ES-I3 (cell line): Measurements from ENCODE around the gene LEFTY2.
"Not testable (repeated sequence)": the region's sequence is repeated elsewhere in the genome, so short reads cannot be mapped to it uniquely, and the experiment has no call there.

ENCODE experiments used
- H3K36me3 ChIP-seq: 2 replicates; pipeline ENCODE4 v1.6.1; 2013; ENCODE audit warnings: mild to moderate bottlenecking, low read length, control low read depth, moderate library complexity; ENCODE audit not compliant: insufficient read depth
- H3K4me1 ChIP-seq: 2 replicates; pipeline ENCODE4 v1.6.1; 2013; ENCODE audit warnings: mild to moderate bottlenecking, control low read depth, low read length; ENCODE audit not compliant: insufficient read depth
- H3K9ac ChIP-seq: 2 replicates; pipeline ENCODE4 v1.6.1; 2013; ENCODE audit warnings: low read depth, mild to moderate bottlenecking, low read length, moderate library complexity
- H3K9me3 ChIP-seq: 2 replicates; pipeline ENCODE4 v1.6.1; 2013; ENCODE audit warnings: mild to moderate bottlenecking, low read length, moderate library complexity; ENCODE audit not compliant: control insufficient read depth, insufficient read depth

LEFTY2 gene

GRCh38 chr1:225943582-225943981 is 2.6 kb upstream of the LEFTY2 start:
- peaks cover 68% of the 10 kb centered on the region for H3K4me1 ChIP-seq
- H3K9ac ChIP-seq = no peak overlapping the region
- no peaks in the 10 kb centered on the region for H3K36me3 ChIP-seq
- no peaks in the 10 kb centered on the region for H3K9me3 ChIP-seq

- Histone ChIP-seq H3K4me1 (peaks cover 59% of the 10 kb centered on the region), H3K36me3 (no peaks in the 10 kb centered on the region), H3K9me3 (no peaks in the 10 kb centered on the region), H3K9ac (no peak overlapping the region)
Observed at GRCh38 chr1:225942574-225942973, 1.6 kb upstream of the LEFTY2 start.

GRCh38 chr1:225941942-225942222 is 862 bp upstream of the LEFTY2 start:
- Histone ChIP-seq H3K9ac (no peak overlapping the region), H3K36me3 (no peaks in the 10 kb centered on the region), H3K4me1 (peaks cover 54% of the 10 kb centered on the region), H3K9me3 (no peaks in the 10 kb centered on the region)

- Histone ChIP-seq H3K36me3 (no peaks in the 10 kb centered on the region), H3K9ac (no peak overlapping the region), H3K4me1 (peaks cover 42% of the 10 kb centered on the region), H3K9me3 (no peaks in the 10 kb centered on the region)
Observed at GRCh38 chr1:225940385-225941151, 452 bp downstream of the LEFTY2 start.

GRCh38 chr1:225939939-225940310 is 1.1 kb downstream of the LEFTY2 start:
- Histone ChIP-seq H3K4me1 (peaks cover 35% of the 10 kb centered on the region), H3K9ac (peak overlapping the region; percentile 56; the same call in 1 of the 2 replicates)
- not testable (repeated sequence) for H3K9me3 ChIP-seq, H3K36me3 ChIP-seq

- H3K4me1 ChIP-seq = peaks cover 29% of the 10 kb centered on the region
- H3K9ac ChIP-seq = peak overlapping the region; percentile 56; the same call in 1 of the 2 replicates
- not testable (repeated sequence) for H3K9me3 ChIP-seq, H3K36me3 ChIP-seq
Observed at GRCh38 chr1:225939097-225939938, 1.7 kb downstream of the LEFTY2 start.

- peaks cover 16% of the 10 kb centered on the region for H3K4me1 ChIP-seq
- no peaks in the 10 kb centered on the region for H3K36me3 ChIP-seq
- H3K9ac ChIP-seq = no peak overlapping the region
- H3K9me3 ChIP-seq = no peaks in the 10 kb centered on the region
Observed at GRCh38 chr1:225937048-225937968, 3.7 kb downstream of the LEFTY2 start.

GRCh38 chr1:225936523-225936922 is 4.5 kb downstream of the LEFTY2 start:
- H3K9ac ChIP-seq = no peak overlapping the region
- H3K4me1 ChIP-seq = peaks cover 10% of the 10 kb centered on the region
- no peaks in the 10 kb centered on the region for H3K9me3 ChIP-seq
- H3K36me3 ChIP-seq = no peaks in the 10 kb centered on the region

GRCh38 chr1:225936086-225936485 is 4.9 kb downstream of the LEFTY2 start:
- not testable (repeated sequence) for H3K9me3 ChIP-seq, H3K36me3 ChIP-seq, H3K4me1 ChIP-seq, H3K9ac ChIP-seq

GRCh38 chr1:225934711-225935110 is 6.3 kb downstream of the LEFTY2 start:
- H3K9ac ChIP-seq = no peak overlapping the region
- no peaks in the 10 kb centered on the region for H3K9me3 ChIP-seq
- no peaks in the 10 kb centered on the region; the same call in 1 of the 2 replicates for H3K4me1 ChIP-seq
- H3K36me3 ChIP-seq = no peaks in the 10 kb centered on the region

- Histone ChIP-seq H3K9me3 (no peaks in the 10 kb centered on the region), H3K36me3 (no peaks in the 10 kb centered on the region), H3K4me1 (no peaks in the 10 kb centered on the region; the same call in 1 of the 2 replicates), H3K9ac (no peak overlapping the region)
Observed at GRCh38 chr1:225933072-225933471, 7.9 kb downstream of the LEFTY2 start.

- Histone ChIP-seq H3K9ac (no peak overlapping the region), H3K36me3 (no peaks in the 10 kb centered on the region), H3K9me3 (no peaks in the 10 kb centered on the region), H3K4me1 (no peaks in the 10 kb centered on the region; the same call in 1 of the 2 replicates)
Observed at GRCh38 chr1:225931270-225932136, 9.5 kb downstream of the LEFTY2 start.

GRCh38 chr1:225930566-225930965 is 10.5 kb downstream of the LEFTY2 start:
- H3K9ac ChIP-seq = no peak overlapping the region
- H3K36me3 ChIP-seq = no peaks in the 10 kb centered on the region
- H3K9me3 ChIP-seq = no peaks in the 10 kb centered on the region
- no peaks in the 10 kb centered on the region for H3K4me1 ChIP-seq
